H1 (cell line): ENCODE measurements around the gene TAC4. TPM values are rescaled to one million over a fixed set of nuclear protein-coding genes. Genes with fewer than 3 reads are reported as not detected.
A peak's percentile ranks its signal among the peaks of the same experiment; 100 is the strongest.

Experiments used
- CTCF ChIA-PET: fragments of 300-600 bp; sonication (Branson Sonifier 250); formaldehyde crosslinking; loops from one replicate; lab custom pipeline; 2021; ENCODE audit not compliant: partially characterized antibody; lab: Charles Lee
- POLR2A ChIA-PET: fragments of 300-600 bp; sonication (Branson Sonifier 250); formaldehyde crosslinking; loops from one replicate; lab custom pipeline; 2021; ENCODE audit warnings: inconsistent platforms; ENCODE audit not compliant: partially characterized antibody; lab: Charles Lee
- DNase-seq, 2 experiments: peaks; one replicate each; pipeline versions ENCODE4 v3.0.0 to v3.0.0-alpha.2; 2010 to 2022; ENCODE audit warnings: low spot score in 2 of 2, low read depth in 1 of 2, mixed read lengths in 1 of 2
- FAIRE-seq: peaks from 2 replicates; lab custom pipeline; 2011; peaks lifted over from hg19 to GRCh38; lab: Jason Lieb, UNC
- H2AFZ ChIP-seq: 2 replicates; pipeline ENCODE4 v1.8.1; 2012; ENCODE audit warnings: low read length, inconsistent platforms
- H2AK5ac ChIP-seq: 2 replicates; pipeline ENCODE4 v1.6.1; 2013; ENCODE audit warnings: low read depth, low read length
- H2BK120ac ChIP-seq: replicated peaks from 2 replicates; pipeline ENCODE3; 2013; ENCODE audit warnings: low read depth, low read length, inconsistent platforms
- H2BK12ac ChIP-seq: 2 replicates; pipeline ENCODE4 v1.6.1; 2013; ENCODE audit warnings: low read depth, low read length
- H2BK15ac ChIP-seq: 2 replicates; pipeline ENCODE4 v1.6.1; 2013; ENCODE audit warnings: low read length
- H2BK20ac ChIP-seq: 2 replicates; pipeline ENCODE4 v1.6.1; 2013; ENCODE audit warnings: low read length
- H2BK5ac ChIP-seq: 2 replicates; pipeline ENCODE4 v1.6.1; 2013; ENCODE audit warnings: low read depth, low read length
- H3K14ac ChIP-seq: 2 replicates; pipeline ENCODE4 v1.6.1; 2013; ENCODE audit warnings: inconsistent platforms; ENCODE audit not compliant: insufficient read length
- H3K18ac ChIP-seq: 2 replicates; pipeline ENCODE4 v1.6.1; 2013; ENCODE audit warnings: low read length; ENCODE audit errors: extremely low read depth
- H3K23ac ChIP-seq: 2 replicates; pipeline ENCODE4 v1.6.1; 2013; ENCODE audit warnings: inconsistent platforms; ENCODE audit not compliant: insufficient read length
- H3K23me2 ChIP-seq: 2 replicates; pipeline ENCODE4 v1.6.1; 2013; ENCODE audit warnings: low read depth, low read length
- H3K27ac ChIP-seq: 2 replicates; pipeline ENCODE4 v1.6.1; 2011; ENCODE audit warnings: low read depth, low read length, inconsistent platforms
- H3K27me3 ChIP-seq, 4 experiments: replicated peaks in 1 of 4; 1 replicate in 1 of 4; 2 replicates in 3 of 4; pipeline versions ENCODE4 v1.6.1 to v1.8.1; 2011 to 2013; ENCODE audit warnings: low read length in 3 of 4, mild to moderate bottlenecking in 3 of 4, inconsistent platforms in 2 of 4, mixed read lengths in 2 of 4, moderate library complexity in 1 of 4; ENCODE audit not compliant: control insufficient read depth in 3 of 4, insufficient read depth in 3 of 4; ENCODE audit errors: extremely low read depth in 1 of 4
- H3K36me3 ChIP-seq, 4 experiments: 2 replicates each; pipeline versions ENCODE4 v1.6.1 to v1.8.1; 2011 to 2013; ENCODE audit warnings: mild to moderate bottlenecking in 4 of 4, low read length in 3 of 4, moderate library complexity in 2 of 4, control low read depth in 1 of 4, inconsistent platforms in 1 of 4; ENCODE audit not compliant: insufficient read depth in 4 of 4, control insufficient read depth in 2 of 4
- H3K4ac ChIP-seq: replicated peaks from 2 replicates; pipeline ENCODE3; 2013; ENCODE audit warnings: low read length, low read depth, mixed read lengths, inconsistent platforms; ENCODE audit not compliant: insufficient read length
- H3K4me1 ChIP-seq, 4 experiments: replicated peaks in 1 of 4; 1 replicate in 1 of 4; 2 replicates in 3 of 4; pipeline versions ENCODE4 v1.6.1 to v1.8.1; 2011 to 2013; ENCODE audit warnings: low read length in 3 of 4, inconsistent platforms in 2 of 4, mixed read lengths in 1 of 4; ENCODE audit not compliant: insufficient read depth in 4 of 4, control insufficient read depth in 3 of 4
- H3K4me2 ChIP-seq, 2 experiments: 2 replicates each; pipeline versions ENCODE4 v1.6.1 to v1.8.1; 2011 to 2013; ENCODE audit warnings: low read depth in 2 of 2, low read length in 2 of 2, control low read depth in 1 of 2, inconsistent platforms in 1 of 2, mild to moderate bottlenecking in 1 of 2; ENCODE audit not compliant: insufficient read depth in 1 of 2
- H3K4me3 ChIP-seq, 4 experiments: fragments of 200-600, 300-600 bp in 1 of 4; sonication (generic), shearing (Covaris generic), sonication (Bioruptor Twin) in 1 of 4; 2 replicates each; pipeline versions ENCODE4 v1.5.1 to v1.8.1; 2011 to 2016; ENCODE audit warnings: low read length in 4 of 4, low read depth in 3 of 4, control low read depth in 2 of 4, inconsistent platforms in 2 of 4, mild to moderate bottlenecking in 2 of 4, mixed read lengths in 1 of 4, moderate library complexity in 1 of 4; ENCODE audit not compliant: insufficient read depth in 2 of 4; ENCODE audit errors: extremely low read depth in 1 of 4
- H3K56ac ChIP-seq: replicated peaks from 2 replicates; pipeline ENCODE3; 2013; ENCODE audit warnings: low read depth, mild to moderate bottlenecking, mixed read lengths, low read length, inconsistent platforms; ENCODE audit not compliant: insufficient read length
- H3K79me1 ChIP-seq: 2 replicates; pipeline ENCODE4 v1.6.1; 2013; ENCODE audit warnings: low read depth, low read length, control low read depth
- H3K79me2 ChIP-seq, 2 experiments: 2 replicates each; pipeline versions ENCODE4 v1.6.1 to v1.8.1; 2012 to 2013; ENCODE audit warnings: low read length in 2 of 2, mild to moderate bottlenecking in 2 of 2, inconsistent platforms in 1 of 2; ENCODE audit not compliant: insufficient read depth in 2 of 2, control insufficient read depth in 1 of 2
- H3K9ac ChIP-seq, 4 experiments: replicated peaks in 1 of 4; 1 replicate in 1 of 4; 2 replicates in 3 of 4; pipeline versions ENCODE4 v1.6.1 to v1.8.1; 2011 to 2013; ENCODE audit warnings: low read depth in 3 of 4, low read length in 3 of 4, control low read depth in 2 of 4, mild to moderate bottlenecking in 2 of 4, moderate library complexity in 2 of 4, inconsistent platforms in 1 of 4; ENCODE audit errors: extremely low read depth in 1 of 4
- H3K9me3 ChIP-seq, 2 experiments: 2 replicates each; pipeline versions ENCODE4 v1.6.1 to v1.8.1; 2012 to 2013; ENCODE audit warnings: mild to moderate bottlenecking in 2 of 2, moderate library complexity in 2 of 2, control low read depth in 1 of 2, inconsistent platforms in 1 of 2, low read depth in 1 of 2, low read length in 1 of 2, mixed read lengths in 1 of 2; ENCODE audit not compliant: insufficient read depth in 2 of 2
- H4K20me1 ChIP-seq, 2 experiments: replicated peaks in 1 of 2; 2 replicates each; pipeline versions ENCODE3 to v1.8.1; 2011 to 2013; ENCODE audit warnings: inconsistent platforms in 2 of 2, low read length in 2 of 2, mild to moderate bottlenecking in 1 of 2; ENCODE audit not compliant: insufficient read depth in 2 of 2, control insufficient read depth in 1 of 2
- H4K5ac ChIP-seq: 2 replicates; pipeline ENCODE4 v1.6.1; 2013; ENCODE audit warnings: low read length, low read depth, mixed read lengths, inconsistent platforms; ENCODE audit not compliant: insufficient read length
- H4K8ac ChIP-seq: 2 replicates; pipeline ENCODE4 v1.8.0; 2013; ENCODE audit warnings: mild to moderate bottlenecking, moderate library complexity, low read length, inconsistent platforms; ENCODE audit not compliant: insufficient read depth; ENCODE audit errors: extremely low read depth
- H4K91ac ChIP-seq: replicated peaks from 2 replicates; pipeline ENCODE3; 2013; ENCODE audit warnings: low read length, mixed read lengths, inconsistent platforms; ENCODE audit not compliant: insufficient read length
- ATF2 ChIP-seq: IDR thresholded peaks from 2 replicates; pipeline ENCODE4 v1.6.1; 2012; ENCODE audit warnings: low read length, inconsistent platforms
- BACH1 ChIP-seq: IDR thresholded peaks from 2 replicates; pipeline ENCODE4 v1.6.1; 2012; ENCODE audit warnings: low read length, improper control_type of control experiment
- GABPA ChIP-seq: IDR thresholded peaks from 2 replicates; pipeline ENCODE4 v1.6.1; 2011; ENCODE audit warnings: mild to moderate bottlenecking, low read length, moderate library complexity, borderline replicate concordance; ENCODE audit not compliant: insufficient read depth
- RXRA ChIP-seq: IDR thresholded peaks from 2 replicates; pipeline ENCODE4 v1.6.1; 2011; ENCODE audit warnings: low read depth, mild to moderate bottlenecking, low read length, moderate library complexity; ENCODE audit not compliant: insufficient read depth
- YY1 ChIP-seq: IDR thresholded peaks from 2 replicates; pipeline ENCODE4 v1.6.1; 2011; ENCODE audit warnings: low read depth, mild to moderate bottlenecking, low read length
- WGBS, 2 experiments: shearing (Covaris generic) in 1 of 2; methylation state at CpG; one replicate each; pipeline versions ENCODE4 v1.1.6 to v1.1.7; 2013 to 2015; ENCODE audit warnings: low lambda C conversion rate in 2 of 2, mixed read lengths in 2 of 2, inconsistent platforms in 1 of 2, low coverage in 1 of 2, missing lambda C conversion rate in 1 of 2; ENCODE audit not compliant: insufficient replicate concordance in 2 of 2, insufficient coverage in 1 of 2, insufficient read length in 1 of 2; ENCODE audit errors: extremely low coverage in 1 of 2, missing lambda C conversion rate in 1 of 2; 5-methylcytosine and 5-hydroxymethylcytosine counted together
- polyA plus RNA-seq, 7 experiments: library from polyadenylated mRNA; depleted of rRNA in 3 of 7; stranded (reverse) in 5 of 7; unstranded in 2 of 7; fragments of >200 nt in 5 of 7; fragments of 200-250 nt in 2 of 7; gene quantifications; 1 replicate in 5 of 7; 2 replicates in 1 of 7; 4 replicates in 1 of 7; pipeline versions ENCODE4 v1.2.1 to v1.2.3, GENCODE V29; 2011 to 2013; ENCODE audit warnings: missing spikeins in 2 of 7, mixed read lengths in 2 of 7
- total RNA-seq: library from RNA; stranded (reverse); fragmentation: NEBNext Ultra II Directional; extraction: Animal tissue kit (Norgen Biotek cat#: 25700); gene quantifications from 2 replicates; pipeline ENCODE4 v1.2.1, GENCODE V29; 2021

Gene TAC4
- total and polyA plus RNA-seq, 2 of the 8 experiments (the other 6 are each of a cell fraction or from before 2014, with no cell fraction given), result 0.15 TPM; not detected in 1

DNA sequence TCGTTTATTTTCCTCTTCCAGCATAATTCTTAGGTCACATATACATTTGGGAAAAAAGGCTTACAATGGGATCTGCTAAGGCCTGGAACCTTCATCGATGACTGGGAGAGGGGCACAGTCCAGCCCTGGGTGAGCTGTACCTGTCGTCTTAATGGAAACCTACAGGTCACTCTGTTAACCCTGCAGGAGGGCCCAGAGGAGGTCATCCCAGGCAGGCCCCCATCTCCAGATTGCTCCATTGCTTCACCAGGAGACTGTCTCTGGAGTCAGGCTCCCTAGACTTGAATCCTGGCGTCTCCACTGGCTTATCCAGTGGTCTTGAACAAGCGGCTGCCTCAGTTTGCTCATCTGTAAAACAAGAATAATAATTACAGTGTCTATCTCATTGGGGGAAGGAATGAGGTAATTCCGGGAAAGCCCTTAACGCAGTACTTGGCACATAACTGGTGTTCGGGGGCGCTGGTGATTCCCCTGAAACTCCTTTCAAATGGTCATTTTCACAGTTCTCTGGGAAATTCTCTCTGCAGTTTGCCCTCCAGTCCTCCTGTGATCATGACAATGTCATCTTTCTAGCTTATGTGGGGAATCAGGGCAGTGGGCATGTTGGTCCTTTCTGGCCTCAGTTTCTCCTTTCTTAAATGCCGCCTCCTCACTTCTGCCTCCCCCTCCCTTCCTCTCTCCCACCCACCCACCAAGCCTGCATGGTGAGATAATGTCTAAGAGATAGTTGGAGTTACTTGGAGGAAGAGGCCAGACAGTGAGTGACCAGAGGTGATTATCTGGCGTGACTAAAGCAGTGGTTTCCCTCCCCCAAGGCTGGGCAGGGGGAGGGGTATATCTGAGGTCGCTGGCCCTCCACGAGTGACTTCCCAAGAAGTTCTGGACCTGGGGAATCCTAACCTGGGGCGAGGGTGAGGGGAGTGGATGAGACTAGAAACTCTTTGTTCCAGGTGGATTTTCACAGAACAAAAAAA lies 31.3 kb upstream of the TAC4 start:
- Histone ChIP-seq H3K79me1 (no peaks in the 10 kb centered on the region), H2AK5ac (no peak overlapping the region), H3K14ac (no peak overlapping the region), H3K56ac (no peak overlapping the region), H3K79me2 (no peaks in the 10 kb centered on the region), H2BK120ac (no peak overlapping the region), H3K27ac (no peak overlapping the region), H3K9me3 (no peaks in the 10 kb centered on the region), H4K20me1 (no peaks in the 10 kb centered on the region), H3K4me3 (peak overlapping the region in 1 of 4 experiments; percentile 61; a peak in 2 of 8 replicates), H3K27me3 (peaks cover 0 to 4% (median 1%) of the 10 kb centered on the region in 4 experiments; a peak in 5 of 7 replicates), H3K9ac (no peak overlapping the region; a peak in 1 of 7 replicates), H3K23me2 (peaks cover 4% of the 10 kb centered on the region; the same call in 1 of the 2 replicates), H2AFZ (no peak overlapping the region), H2BK20ac (no peak overlapping the region), H3K23ac (no peak overlapping the region), H3K4ac (no peak overlapping the region), H4K91ac (no peak overlapping the region), H4K8ac (no peak overlapping the region), H2BK12ac (0 out of 2 replicates have a peak overlapping the region, but pooled peaks have one; percentile 46), H3K4me2 (peak overlapping the region; percentile 41 to 77; a peak in 3 of 4 replicates), H3K36me3 (no peaks in the 10 kb centered on the region), H4K5ac (no peak overlapping the region), H2BK15ac (0 out of 2 replicates have a peak overlapping the region, but pooled peaks have one; percentile 46), H3K4me1 (peaks cover 3 to 18% (median 13%) of the 10 kb centered on the region in 4 experiments), H2BK5ac (no peak overlapping the region), H3K18ac (no peak overlapping the region)
- CTCF ChIA-PET, result interaction anchor here (0.6 to 13.4 kb wide), 21 partner anchors 9 to 212 kb away, joined by 3 to 217 read pairs (median 5); partner anchors contain the start of gene DLX3
- POLR2A ChIA-PET, result interaction anchor here (0.8 to 1.7 kb wide), 7 partner anchors 11 to 413 kb away, joined by 3 to 6 read pairs (median 4); partner anchors contain the start of gene DLX3
- 74% methylated on average over 13 of the region's 14 CpGs; no CpG with 5 or more reads in 1 of the 2 experiments for WGBS, 2 experiments
- TF ChIP-seq YY1 (no peak), GABPA (no peak), BACH1 (no peak), ATF2 (no peak), RXRA (no peak)
- DNase-seq (no peak), FAIRE-seq (no peak)
